ENCODE data around the gene CRYBB2. TPM values are rescaled to one million over a fixed set of nuclear protein-coding genes. Genes with fewer than 3 reads are reported as not detected.
"Not testable (repeated sequence)": the region's sequence is repeated elsewhere in the genome, so short reads cannot be mapped to it uniquely, and the experiment has no call there.

The CRYBB2 gene
- total RNA-seq, 2 donors from 2014 or later: not detected

DNA sequence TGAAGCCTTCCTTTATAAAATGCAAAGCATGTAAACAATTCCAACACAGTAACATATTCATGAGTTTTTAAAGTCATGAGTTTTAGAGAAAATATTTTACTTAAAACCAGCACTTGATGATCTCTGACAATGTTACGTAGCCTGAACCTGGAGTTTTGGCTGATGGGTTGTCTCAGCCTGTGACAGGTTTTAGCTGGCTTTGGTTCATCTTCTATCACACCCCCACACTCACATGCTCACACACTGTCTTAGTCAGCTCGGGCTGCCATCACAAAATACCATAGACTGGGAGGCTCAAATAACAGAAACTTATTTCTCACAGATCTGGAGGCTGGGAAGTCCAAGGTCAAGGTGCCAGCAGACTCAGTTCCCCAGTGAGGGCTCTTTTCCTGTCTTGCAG lies 50.6 kb downstream of the CRYBB2 start:
- Mint-ChIP-seq H3K36me3 (peaks cover 0 to 10% of the 10 kb centered on the region in 2 donors), H3K9me3 (peaks cover 7 to 12% of the 10 kb centered on the region in 2 donors)
- H3K27ac Mint-ChIP-seq; ATAC-seq; DNase-seq (ENCODE audit: low spot score in 2 of 2): not testable (repeated sequence)

DNA sequence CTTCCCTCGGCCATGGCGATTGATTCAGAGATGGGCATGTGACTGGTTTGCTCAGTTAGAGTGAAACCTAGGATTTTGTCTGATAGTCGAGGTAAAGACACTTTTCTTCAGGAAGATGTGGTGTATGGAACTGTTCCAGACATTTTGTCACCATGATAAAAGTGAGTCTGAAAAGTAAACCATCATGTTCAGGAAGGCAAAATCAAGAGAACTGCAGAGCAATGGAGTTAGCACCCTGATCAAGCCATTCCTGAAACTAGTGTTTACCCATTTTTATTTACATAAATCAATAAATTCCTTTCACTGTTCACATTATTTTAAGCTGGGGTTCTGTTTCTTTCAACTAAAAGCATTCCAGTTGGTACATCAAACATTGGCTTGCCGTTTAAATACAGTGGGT lies 53.8 kb downstream of the CRYBB2 start:
- H3K36me3 Mint-ChIP-seq; H3K27ac Mint-ChIP-seq; DNase-seq (ENCODE audit: low spot score in 2 of 2); H3K9me3 Mint-ChIP-seq; ATAC-seq: not testable (repeated sequence)

DNA sequence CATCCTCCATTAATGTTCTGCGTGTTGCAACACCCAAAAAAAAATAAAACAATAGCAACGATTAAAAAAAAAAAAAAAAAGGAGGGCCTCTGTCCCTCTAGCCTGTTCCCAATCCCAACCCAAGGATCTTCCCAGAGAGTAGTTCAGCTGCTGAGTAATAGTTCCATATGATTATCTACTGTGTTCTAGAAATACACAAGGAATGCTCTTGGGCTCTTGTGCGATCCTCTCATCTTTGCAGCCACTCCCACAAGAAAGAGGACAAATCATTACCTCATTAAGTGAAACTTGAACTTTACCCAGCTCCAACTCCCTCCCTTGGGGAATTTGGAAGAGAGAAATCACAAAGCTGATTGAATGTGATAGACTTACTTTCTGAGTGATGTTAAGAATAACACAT lies 54.5 kb downstream of the CRYBB2 start:
- not testable (repeated sequence) for ATAC-seq; H3K9me3 Mint-ChIP-seq; H3K36me3 Mint-ChIP-seq; H3K27ac Mint-ChIP-seq; DNase-seq (ENCODE audit: low spot score in 2 of 2)

DNA sequence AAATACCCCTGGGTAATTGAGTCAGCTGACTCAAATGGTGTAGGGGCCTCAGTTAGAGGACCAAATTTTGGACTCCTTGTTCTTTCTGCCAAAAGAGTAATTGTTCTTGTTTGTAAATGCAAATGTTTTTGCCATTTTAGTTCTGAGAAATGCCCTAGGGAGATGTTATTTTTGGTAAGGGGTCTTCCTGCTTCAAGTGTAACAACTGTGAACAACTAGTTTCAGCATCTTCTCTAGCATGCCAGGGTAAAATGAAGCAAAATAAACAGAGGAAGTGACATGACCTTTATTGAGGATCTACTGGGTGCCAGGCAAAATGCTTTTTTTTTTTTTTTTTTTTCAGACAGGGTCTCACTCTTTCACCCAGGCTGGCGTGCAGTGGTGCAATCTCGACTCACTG lies 60.7 kb downstream of the CRYBB2 start:
- not testable (repeated sequence) for DNase-seq (ENCODE audit: low spot score in 2 of 2); H3K27ac Mint-ChIP-seq; ATAC-seq; H3K9me3 Mint-ChIP-seq; H3K36me3 Mint-ChIP-seq

Other genes with a start within 250 kb of the CRYBB2 start
- under 1 TPM in 1 of 2 donors, not detected in 1; 0.80 TPM for gene CRYBB3, start 19.8 kb upstream of the CRYBB2 start, total RNA-seq

All from activated naive CD4-positive, alpha-beta T cell treated with anti-CD3 and anti-CD28 coated beads, Interleukin-2, amount 50 U/mL, for 72 hours (primary cell).